Testis (tissue), 3 donors: Measurements from ENCODE around the gene ERBB4. TPM values are rescaled to one million over a fixed set of nuclear protein-coding genes. Genes with fewer than 3 reads are reported as not detected.

ENCODE experiments used
- DNase-seq: peaks from one replicate; pipeline ENCODE4 v3.0.0-alpha.2; 2019
- H3K27ac ChIP-seq, 2 donors: fragments of 200-600 bp; sonication (generic); one replicate each; pipeline ENCODE4 v1.5.1; 2019
- H3K27me3 ChIP-seq: fragments of 200-600 bp; sonication (generic); one replicate; pipeline ENCODE4 v1.5.1; 2019
- H3K36me3 ChIP-seq: fragments of 200-600 bp; sonication (generic); one replicate; pipeline ENCODE4 v1.5.1; 2017; ENCODE audit warnings: low read depth; ENCODE audit errors: missing control alignments
- H3K4me1 ChIP-seq: fragments of 200-600 bp; sonication (generic); one replicate; pipeline ENCODE4 v1.5.1; 2019
- H3K4me3 ChIP-seq, 2 donors: fragments of 200-600 bp; sonication (generic); one replicate each; pipeline ENCODE4 v1.5.1; 2017 to 2019
- H3K9me3 ChIP-seq: fragments of 200-600 bp; sonication (generic); one replicate; pipeline ENCODE4 v1.5.1; 2017
- POLR2A ChIP-seq: fragments of 450-650 bp; IDR thresholded peaks from one replicate; pipeline ENCODE4 v1.6.1; 2017; ENCODE audit warnings: antibody characterized with exemption, mild to moderate bottlenecking, moderate library complexity
- WGBS, 2 donors: methylation state at CpG; one replicate each; pipeline ENCODE4 v1.1.5; 2018; 5-methylcytosine and 5-hydroxymethylcytosine counted together
- intact Hi-C: fragments of 100-400 bp; cut with DNase I; formaldehyde crosslinking; loops from one replicate; pipeline ENCODE4 v1.15.1; 2023; ENCODE audit warnings: low total_unique reads
- polyA plus RNA-seq: library from polyadenylated mRNA; stranded (reverse); fragments of 350-450 nt; fragmentation: Illumina TruSeq; extraction: RNeasy Lipid Tissue Mini Kit (QIAGEN cat#74804); gene quantifications from one replicate; pipeline ENCODE4 v1.2.3, GENCODE V29; 2014; ENCODE audit warnings: low read depth, low replicate concordance; ENCODE audit not compliant: insufficient read depth
- total RNA-seq, 2 donors: library from RNA; depleted of rRNA; stranded (reverse); fragments of >200 nt; gene quantifications; one replicate each; pipeline ENCODE4 v1.2.3, GENCODE V29; 2016
- TF ChIP-seq, protein P1 (sequence below), 3 experiments: fragments of 450-650 bp in 2 of 3; fragments of 200-600 bp in 1 of 3; sonication (generic) in 1 of 3; IDR thresholded peaks; one replicate each; pipeline ENCODE4 v1.5.1; 2016 to 2019; ENCODE audit warnings: antibody characterized with exemption in 3 of 3, mild to moderate bottlenecking in 2 of 3, moderate library complexity in 1 of 3

Gene ERBB4
- total and polyA plus RNA-seq, 3 donors from 2014 or later: 6.1 to 62.7 (median 47.7) TPM

- no peaks in the 10 kb centered on the region for H3K27me3 ChIP-seq
- no peak for DNase-seq
- H3K4me3 ChIP-seq: no peak overlapping the region
- intact Hi-C loops: no loop called here
- no peaks in the 10 kb centered on the region for H3K4me1 ChIP-seq
- H3K36me3 ChIP-seq: no peaks in the 10 kb centered on the region
- no peaks in the 10 kb centered on the region for H3K9me3 ChIP-seq
- TF ChIP-seq, protein P1, sequence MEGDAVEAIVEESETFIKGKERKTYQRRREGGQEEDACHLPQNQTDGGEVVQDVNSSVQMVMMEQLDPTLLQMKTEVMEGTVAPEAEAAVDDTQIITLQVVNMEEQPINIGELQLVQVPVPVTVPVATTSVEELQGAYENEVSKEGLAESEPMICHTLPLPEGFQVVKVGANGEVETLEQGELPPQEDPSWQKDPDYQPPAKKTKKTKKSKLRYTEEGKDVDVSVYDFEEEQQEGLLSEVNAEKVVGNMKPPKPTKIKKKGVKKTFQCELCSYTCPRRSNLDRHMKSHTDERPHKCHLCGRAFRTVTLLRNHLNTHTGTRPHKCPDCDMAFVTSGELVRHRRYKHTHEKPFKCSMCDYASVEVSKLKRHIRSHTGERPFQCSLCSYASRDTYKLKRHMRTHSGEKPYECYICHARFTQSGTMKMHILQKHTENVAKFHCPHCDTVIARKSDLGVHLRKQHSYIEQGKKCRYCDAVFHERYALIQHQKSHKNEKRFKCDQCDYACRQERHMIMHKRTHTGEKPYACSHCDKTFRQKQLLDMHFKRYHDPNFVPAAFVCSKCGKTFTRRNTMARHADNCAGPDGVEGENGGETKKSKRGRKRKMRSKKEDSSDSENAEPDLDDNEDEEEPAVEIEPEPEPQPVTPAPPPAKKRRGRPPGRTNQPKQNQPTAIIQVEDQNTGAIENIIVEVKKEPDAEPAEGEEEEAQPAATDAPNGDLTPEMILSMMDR (IDR thresholded peaks at IDR 0.05): no peak
- TF ChIP-seq POLR2A: no peak
- 75 to 76% methylated on average over 2 of the region's 2 CpGs for WGBS, 2 donors
- no peak overlapping the region for H3K27ac ChIP-seq
Measured at GRCh38 chr2:211423018-211423417, 1115.6 kb downstream of the ERBB4 start.

GRCh38 chr2:211417544-211417943 lies 1121.1 kb downstream of the ERBB4 start:
- H3K4me1 ChIP-seq: no peaks in the 10 kb centered on the region
- no peaks in the 10 kb centered on the region for H3K36me3 ChIP-seq
- intact Hi-C loops: no loop called here
- H3K9me3 ChIP-seq: no peaks in the 10 kb centered on the region
- no peak overlapping the region for H3K27ac ChIP-seq
- no peak overlapping the region for H3K4me3 ChIP-seq
- DNase-seq: no peak
- TF ChIP-seq, protein P1 (IDR thresholded peaks at IDR 0.05): no peak
- TF ChIP-seq POLR2A: no peak
- H3K27me3 ChIP-seq: no peaks in the 10 kb centered on the region

GRCh38 chr2:211416373-211416772 lies 1122.2 kb downstream of the ERBB4 start:
- Histone ChIP-seq H3K27ac (no peak overlapping the region), H3K27me3 (no peaks in the 10 kb centered on the region), H3K9me3 (no peaks in the 10 kb centered on the region), H3K4me3 (no peak overlapping the region), H3K4me1 (no peaks in the 10 kb centered on the region), H3K36me3 (no peaks in the 10 kb centered on the region)
- TF ChIP-seq POLR2A: no peak
- TF ChIP-seq, protein P1 (IDR thresholded peaks at IDR 0.05): no peak
- DNase-seq: no peak
- WGBS, 2 donors: 89 to 97% methylated on average over 2 of the region's 2 CpGs
- intact Hi-C loops: no loop called here

DNA sequence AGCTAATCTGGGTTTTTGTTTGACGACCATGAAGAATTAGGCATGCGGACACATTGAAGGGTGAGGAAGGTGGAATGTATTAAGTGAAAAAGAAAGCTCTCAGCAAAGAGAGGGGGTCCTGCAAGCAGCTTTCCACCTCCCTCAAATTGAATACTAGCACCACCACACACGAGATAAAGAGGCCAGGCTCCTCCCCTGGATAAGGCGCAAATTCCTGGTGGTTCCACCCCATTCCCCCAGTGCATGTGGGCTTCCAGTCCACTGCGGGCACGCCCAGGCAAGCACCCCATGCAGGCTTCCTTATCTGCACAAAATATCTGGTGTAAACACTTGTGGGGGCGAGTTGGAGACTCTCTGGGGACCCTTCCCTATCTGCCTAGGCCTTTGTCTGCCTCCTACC lies 1124.9 kb downstream of the ERBB4 start:
- intact Hi-C loops: no loop called here
- DNase-seq: no peak
- TF ChIP-seq, protein P1 (IDR thresholded peaks at IDR 0.05): no peak
- TF ChIP-seq POLR2A: no peak
- H3K27ac ChIP-seq: no peak overlapping the region
- H3K9me3 ChIP-seq: no peaks in the 10 kb centered on the region
- no peaks in the 10 kb centered on the region for H3K27me3 ChIP-seq
- H3K4me1 ChIP-seq: no peaks in the 10 kb centered on the region
- WGBS, 2 donors: 88 to 91% methylated on average over 7 of the region's 7 CpGs
- H3K4me3 ChIP-seq: no peak overlapping the region
- no peaks in the 10 kb centered on the region for H3K36me3 ChIP-seq

GRCh38 chr2:211408483-211408891 lies 1130.1 kb downstream of the ERBB4 start:
- H3K9me3 ChIP-seq: no peaks in the 10 kb centered on the region
- WGBS, 2 donors: 39 to 40% methylated on average over 4 of the region's 4 CpGs
- H3K27me3 ChIP-seq: no peaks in the 10 kb centered on the region
- DNase-seq: no peak
- intact Hi-C loops: no loop called here
- no peak overlapping the region for H3K4me3 ChIP-seq
- TF ChIP-seq, protein P1 (IDR thresholded peaks at IDR 0.05): no peak
- TF ChIP-seq POLR2A: no peak
- H3K4me1 ChIP-seq: no peaks in the 10 kb centered on the region
- H3K27ac ChIP-seq: no peak overlapping the region
- H3K36me3 ChIP-seq: no peaks in the 10 kb centered on the region
